Prostate gland (tissue), 2 donors: ENCODE data around the gene UBE2D4.

ENCODE experiments used
- POLR2A ChIP-seq: fragments of 450-650 bp; IDR thresholded peaks from one replicate; pipeline ENCODE4 v1.6.1; 2016; ENCODE audit warnings: antibody characterized with exemption, mild to moderate bottlenecking
- POLR2AphosphoS5 ChIP-seq: sonication (generic); formaldehyde crosslinking; IDR thresholded peaks from one replicate; pipeline ENCODE4 v1.6.1; 2017; ENCODE audit warnings: antibody characterized with exemption
- TF ChIP-seq, protein P1 (sequence below), 4 experiments: fragments of 200-600 bp in 2 of 4; fragments of 450-650 bp in 2 of 4; sonication (generic) in 2 of 4; IDR thresholded peaks; 1 replicate in 3 of 4; 2 replicates in 1 of 4; pipeline ENCODE4 v1.5.1; 2016 to 2019; ENCODE audit warnings: antibody characterized with exemption in 4 of 4, mild to moderate bottlenecking in 2 of 4, moderate library complexity in 2 of 4

DNA sequence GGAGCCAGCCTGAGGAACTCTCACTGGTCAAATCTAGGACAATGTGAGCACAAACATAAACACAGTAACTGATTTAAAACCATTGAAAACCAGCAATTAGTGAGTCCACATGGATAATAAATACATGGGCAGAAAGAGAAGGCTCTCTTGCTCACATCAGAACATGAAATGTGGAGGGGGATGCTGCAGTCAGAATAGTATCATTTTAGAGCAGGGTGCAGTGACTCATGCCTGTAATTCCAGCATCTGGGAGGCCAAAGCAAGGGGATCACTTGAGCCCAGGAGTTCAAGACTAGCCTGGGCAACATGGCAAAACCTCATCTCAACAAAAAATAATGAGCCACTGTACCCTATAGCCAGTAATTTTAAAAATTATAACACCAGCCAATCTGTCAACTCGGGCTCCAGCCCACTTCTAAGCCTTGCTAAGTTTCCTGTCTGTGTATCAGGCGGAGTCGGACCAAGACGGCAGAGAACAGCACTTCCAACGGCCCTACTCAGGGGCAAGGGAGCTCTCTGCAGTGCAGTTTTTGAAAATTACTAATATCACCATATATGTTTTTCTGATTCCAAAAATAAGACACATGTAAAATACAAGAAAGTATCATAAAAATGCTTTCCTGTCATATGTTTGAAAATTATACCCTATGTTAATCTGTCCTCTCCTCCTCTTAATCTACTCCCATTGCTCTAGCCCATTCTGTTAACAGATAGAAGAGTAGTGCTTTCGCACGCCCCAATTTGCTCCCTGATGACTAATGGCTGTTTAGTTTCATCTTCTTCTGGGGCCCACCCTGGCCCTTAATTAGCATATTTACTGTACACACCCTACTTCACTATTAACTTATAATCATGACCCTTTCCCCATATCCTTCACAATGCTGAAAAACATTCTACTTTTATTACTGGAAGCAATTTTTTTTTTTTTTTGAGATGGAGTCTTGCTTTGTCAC lies 37.0 kb upstream of the UBE2D4 start:
- TF ChIP-seq, protein P1, sequence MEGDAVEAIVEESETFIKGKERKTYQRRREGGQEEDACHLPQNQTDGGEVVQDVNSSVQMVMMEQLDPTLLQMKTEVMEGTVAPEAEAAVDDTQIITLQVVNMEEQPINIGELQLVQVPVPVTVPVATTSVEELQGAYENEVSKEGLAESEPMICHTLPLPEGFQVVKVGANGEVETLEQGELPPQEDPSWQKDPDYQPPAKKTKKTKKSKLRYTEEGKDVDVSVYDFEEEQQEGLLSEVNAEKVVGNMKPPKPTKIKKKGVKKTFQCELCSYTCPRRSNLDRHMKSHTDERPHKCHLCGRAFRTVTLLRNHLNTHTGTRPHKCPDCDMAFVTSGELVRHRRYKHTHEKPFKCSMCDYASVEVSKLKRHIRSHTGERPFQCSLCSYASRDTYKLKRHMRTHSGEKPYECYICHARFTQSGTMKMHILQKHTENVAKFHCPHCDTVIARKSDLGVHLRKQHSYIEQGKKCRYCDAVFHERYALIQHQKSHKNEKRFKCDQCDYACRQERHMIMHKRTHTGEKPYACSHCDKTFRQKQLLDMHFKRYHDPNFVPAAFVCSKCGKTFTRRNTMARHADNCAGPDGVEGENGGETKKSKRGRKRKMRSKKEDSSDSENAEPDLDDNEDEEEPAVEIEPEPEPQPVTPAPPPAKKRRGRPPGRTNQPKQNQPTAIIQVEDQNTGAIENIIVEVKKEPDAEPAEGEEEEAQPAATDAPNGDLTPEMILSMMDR (IDR thresholded peaks at IDR 0.05): no peak
- TF ChIP-seq POLR2A (no peak), POLR2AphosphoS5 (no peak)
